C4-2B (cell line): ENCODE results near the gene VAPA.

Experiments used
- H3K27ac ChIP-seq: fragments of 450-650 bp; 2 replicates; pipeline ENCODE4 v1.5.1; 2017
- ZFX ChIP-seq: fragments of 450-650 bp; IDR thresholded peaks from 2 replicates; pipeline ENCODE4 v1.6.1; 2017
- TF ChIP-seq, protein P1 (sequence below): fragments of 450-650 bp; conservative IDR thresholded peaks from 2 replicates; pipeline ENCODE4 v1.5.1; 2017; ENCODE audit warnings: mild to moderate bottlenecking

The VAPA gene

DNA sequence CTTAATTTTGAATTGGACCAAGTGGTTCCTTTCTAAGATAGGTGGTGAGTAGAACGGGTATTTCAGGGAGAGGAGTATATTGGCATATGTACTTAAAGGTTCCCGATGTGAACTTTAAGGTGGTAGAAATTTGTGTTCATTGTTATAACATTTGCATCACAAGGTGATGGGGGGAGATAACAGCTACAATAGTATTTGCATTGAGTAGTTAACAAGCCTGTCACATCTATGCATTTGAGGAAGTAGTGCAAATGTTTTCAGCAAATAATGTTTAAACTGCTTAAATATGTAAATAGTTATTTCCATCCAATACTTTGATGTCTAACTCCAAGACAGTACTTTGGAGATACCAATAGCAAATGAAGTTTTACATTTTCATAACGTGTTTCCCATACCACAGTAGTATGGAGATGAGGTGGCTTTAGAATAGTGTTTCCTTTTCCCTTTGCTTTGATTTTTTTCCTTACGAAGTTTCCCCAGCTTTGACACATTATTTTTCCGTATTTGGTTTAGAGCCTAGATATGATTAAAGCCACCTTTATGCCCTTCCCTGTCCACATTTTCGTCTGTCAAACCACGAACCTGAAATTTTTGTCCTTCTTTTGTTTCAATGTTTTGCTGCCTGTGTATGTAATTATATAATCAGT, 46.6 kb downstream of the VAPA start:
- H3K27ac ChIP-seq: no peak overlapping the region
- TF ChIP-seq ZFX: no peak
- TF ChIP-seq, protein P1, sequence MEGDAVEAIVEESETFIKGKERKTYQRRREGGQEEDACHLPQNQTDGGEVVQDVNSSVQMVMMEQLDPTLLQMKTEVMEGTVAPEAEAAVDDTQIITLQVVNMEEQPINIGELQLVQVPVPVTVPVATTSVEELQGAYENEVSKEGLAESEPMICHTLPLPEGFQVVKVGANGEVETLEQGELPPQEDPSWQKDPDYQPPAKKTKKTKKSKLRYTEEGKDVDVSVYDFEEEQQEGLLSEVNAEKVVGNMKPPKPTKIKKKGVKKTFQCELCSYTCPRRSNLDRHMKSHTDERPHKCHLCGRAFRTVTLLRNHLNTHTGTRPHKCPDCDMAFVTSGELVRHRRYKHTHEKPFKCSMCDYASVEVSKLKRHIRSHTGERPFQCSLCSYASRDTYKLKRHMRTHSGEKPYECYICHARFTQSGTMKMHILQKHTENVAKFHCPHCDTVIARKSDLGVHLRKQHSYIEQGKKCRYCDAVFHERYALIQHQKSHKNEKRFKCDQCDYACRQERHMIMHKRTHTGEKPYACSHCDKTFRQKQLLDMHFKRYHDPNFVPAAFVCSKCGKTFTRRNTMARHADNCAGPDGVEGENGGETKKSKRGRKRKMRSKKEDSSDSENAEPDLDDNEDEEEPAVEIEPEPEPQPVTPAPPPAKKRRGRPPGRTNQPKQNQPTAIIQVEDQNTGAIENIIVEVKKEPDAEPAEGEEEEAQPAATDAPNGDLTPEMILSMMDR: no peak

DNA sequence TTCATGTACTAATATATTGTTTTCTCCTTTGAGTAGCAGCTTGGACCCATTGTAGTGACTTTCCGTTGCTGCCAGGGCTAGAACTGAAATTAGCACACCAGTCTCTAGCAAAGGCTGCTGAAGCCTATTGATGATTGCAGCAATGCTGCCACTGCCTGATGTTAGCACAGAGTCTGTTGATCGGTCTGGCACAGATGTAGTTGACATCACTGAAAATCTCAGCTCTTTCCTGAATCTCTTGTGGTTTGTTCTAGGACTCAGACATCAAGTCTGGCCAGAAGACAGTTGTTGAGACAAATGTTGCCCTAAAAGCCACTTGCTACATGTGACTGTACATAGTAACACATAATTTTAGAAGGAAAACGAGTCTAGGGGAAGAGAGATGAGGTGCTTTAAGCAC, 47.2 kb downstream of the VAPA start:
- no peak overlapping the region for H3K27ac ChIP-seq
- TF ChIP-seq, protein P1: no peak

DNA sequence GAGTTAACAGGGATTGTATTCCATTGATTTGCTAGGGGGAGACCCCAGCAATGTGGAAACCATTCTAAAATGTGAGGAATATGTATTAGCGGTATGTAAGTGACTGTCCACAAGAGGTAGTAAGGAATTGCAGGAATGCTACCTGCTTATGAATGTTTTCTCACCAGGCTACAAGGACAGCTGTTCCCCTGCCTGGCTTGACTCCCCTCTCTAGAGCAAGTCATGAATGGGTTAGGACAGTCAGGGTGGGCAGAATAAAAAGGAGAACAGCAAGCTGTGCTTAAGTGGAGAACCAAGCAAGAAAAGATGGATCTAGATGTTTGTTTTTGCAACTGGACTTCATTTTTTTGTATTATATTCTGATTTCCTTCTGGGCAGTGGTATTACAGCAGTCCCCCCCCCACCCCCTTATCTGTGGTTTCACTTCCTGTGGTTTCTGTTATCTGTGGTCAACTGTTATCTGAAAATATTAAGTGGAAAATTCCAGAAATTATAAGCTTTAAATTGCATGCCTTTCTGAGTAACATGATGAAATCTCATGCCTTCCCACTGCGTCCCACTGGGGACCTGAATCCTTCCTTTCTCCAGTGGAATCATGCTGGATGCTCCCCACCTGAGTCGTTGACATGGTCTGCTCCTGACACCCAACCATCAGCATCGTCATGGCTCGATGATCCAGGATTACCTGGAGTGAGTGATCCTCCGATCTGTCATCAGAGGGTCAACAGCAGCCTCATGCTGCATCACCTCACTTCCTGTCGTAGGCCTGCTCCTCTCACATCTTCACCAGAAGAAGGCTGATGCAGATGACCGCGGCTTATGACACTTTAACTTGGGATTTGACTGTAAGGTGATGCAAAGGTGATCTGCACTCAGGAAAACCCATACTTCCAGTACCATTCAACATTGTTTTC, 52.2 kb downstream of the VAPA start:
- H3K27ac ChIP-seq: no peak overlapping the region
- TF ChIP-seq ZFX: no peak
- TF ChIP-seq, protein P1: no peak

DNA sequence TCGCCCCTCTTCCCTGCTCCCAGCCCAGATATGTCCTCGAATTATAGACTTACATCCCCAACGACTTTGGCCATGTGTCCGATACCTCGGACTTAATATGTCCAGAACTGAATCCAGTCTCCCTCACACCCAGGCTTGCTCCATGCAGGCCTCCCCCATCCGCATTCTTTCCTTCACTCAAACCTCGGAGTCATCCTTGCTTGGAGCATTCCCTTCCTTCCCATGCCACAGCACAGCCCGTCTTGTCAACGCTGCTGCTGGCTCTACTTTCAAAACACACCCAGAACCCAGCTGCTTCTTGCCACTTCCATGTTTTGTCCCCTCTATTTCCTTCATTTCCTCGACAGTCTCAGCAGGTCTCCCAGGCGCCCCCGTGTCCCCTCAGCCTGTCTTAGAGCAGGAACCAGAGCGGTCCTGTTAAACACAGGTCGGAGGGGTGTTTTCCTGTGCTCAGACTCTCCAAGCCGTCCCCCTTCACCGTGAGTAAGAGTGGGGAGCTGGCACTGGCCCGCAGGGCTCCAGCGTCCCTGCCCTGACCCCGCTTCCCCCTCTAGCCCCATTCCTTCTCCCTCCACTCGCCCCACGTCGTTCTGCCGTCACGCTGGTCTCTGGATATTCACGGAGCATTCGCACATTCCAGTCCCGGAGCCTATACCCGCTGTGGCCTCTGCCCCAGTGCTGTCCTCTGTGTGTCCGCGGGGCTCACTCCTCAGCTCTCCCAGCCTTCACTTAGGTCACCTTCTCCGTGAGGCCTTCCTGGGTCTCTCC, 54.4 kb downstream of the VAPA start:
- no peak for TF ChIP-seq ZFX
- TF ChIP-seq, protein P1: no peak
- H3K27ac ChIP-seq: no peak overlapping the region

DNA sequence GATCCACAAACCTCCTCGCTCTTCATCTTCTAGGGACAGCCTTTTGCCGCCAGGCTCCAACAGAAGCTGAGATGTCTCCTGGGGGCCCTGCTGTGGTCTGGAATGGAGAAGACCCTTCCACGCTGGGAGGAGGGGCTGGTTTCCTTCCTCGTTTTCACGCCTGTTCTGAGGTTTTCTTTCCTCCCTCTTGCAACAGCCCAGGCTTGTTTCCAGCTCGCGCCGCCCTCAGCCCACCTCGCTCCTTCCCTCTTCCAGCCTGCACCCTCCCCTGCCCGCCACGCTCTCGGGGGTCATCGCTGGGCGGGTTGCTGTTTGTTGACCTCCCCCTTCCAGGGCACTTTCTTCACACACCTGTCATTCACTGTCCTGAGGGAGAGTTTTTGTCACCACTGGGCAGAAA, 55.4 kb downstream of the VAPA start:
- no peak for TF ChIP-seq ZFX
- TF ChIP-seq, protein P1: no peak
- H3K27ac ChIP-seq: no peak overlapping the region

DNA sequence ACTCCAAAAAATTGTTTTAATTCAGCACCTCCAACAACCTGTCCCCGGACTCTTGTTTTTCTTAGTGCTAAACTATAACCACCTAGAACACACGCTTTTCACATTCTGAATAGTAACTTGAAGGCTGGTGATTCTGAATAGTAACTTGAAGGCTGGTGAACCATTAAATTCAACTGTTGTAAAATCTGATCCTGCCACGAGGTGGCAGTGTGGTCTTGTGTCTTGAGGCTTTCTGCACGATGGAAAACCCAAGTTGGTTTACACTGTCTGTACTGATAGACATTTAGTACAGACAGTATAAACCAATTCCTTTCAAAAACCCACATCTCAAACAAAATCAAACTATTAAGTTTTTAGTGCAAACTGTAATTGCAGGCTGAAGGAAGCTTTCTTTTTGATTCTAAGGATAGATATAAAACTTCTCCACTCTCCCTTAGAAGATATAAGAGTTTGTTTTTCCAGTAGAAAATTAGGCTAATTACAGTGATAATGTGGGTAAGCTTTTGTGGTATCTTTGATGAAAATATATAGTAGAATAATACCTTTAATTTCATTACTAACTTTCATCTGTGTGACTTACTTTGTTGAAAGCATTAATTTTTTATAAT, 57.6 kb downstream of the VAPA start:
- no peak overlapping the region for H3K27ac ChIP-seq
- TF ChIP-seq, protein P1: peak; percentile 86
- no peak for TF ChIP-seq ZFX
